H1 (cell line): ENCODE data around the gene NTN5. TPM values are rescaled to one million over a fixed set of nuclear protein-coding genes. Genes with fewer than 3 reads are reported as not detected.

Experiments used
- CTCF ChIA-PET: fragments of 300-600 bp; sonication (Branson Sonifier 250); formaldehyde crosslinking; loops from one replicate; lab custom pipeline; 2021; ENCODE audit not compliant: partially characterized antibody; lab: Charles Lee
- POLR2A ChIA-PET: fragments of 300-600 bp; sonication (Branson Sonifier 250); formaldehyde crosslinking; loops from one replicate; lab custom pipeline; 2021; ENCODE audit warnings: inconsistent platforms; ENCODE audit not compliant: partially characterized antibody; lab: Charles Lee
- DNase-seq, 2 experiments: peaks; one replicate each; pipeline versions ENCODE4 v3.0.0 to v3.0.0-alpha.2; 2010 to 2022; ENCODE audit warnings: low spot score in 2 of 2, low read depth in 1 of 2, mixed read lengths in 1 of 2
- FAIRE-seq: peaks from 2 replicates; lab custom pipeline; 2011; peaks lifted over from hg19 to GRCh38; lab: Jason Lieb, UNC
- H2AFZ ChIP-seq: 2 replicates; pipeline ENCODE4 v1.8.1; 2012; ENCODE audit warnings: low read length, inconsistent platforms
- H2AK5ac ChIP-seq: 2 replicates; pipeline ENCODE4 v1.6.1; 2013; ENCODE audit warnings: low read depth, low read length
- H2BK120ac ChIP-seq: replicated peaks from 2 replicates; pipeline ENCODE3; 2013; ENCODE audit warnings: low read depth, low read length, inconsistent platforms
- H2BK12ac ChIP-seq: 2 replicates; pipeline ENCODE4 v1.6.1; 2013; ENCODE audit warnings: low read depth, low read length
- H2BK15ac ChIP-seq: 2 replicates; pipeline ENCODE4 v1.6.1; 2013; ENCODE audit warnings: low read length
- H2BK20ac ChIP-seq: 2 replicates; pipeline ENCODE4 v1.6.1; 2013; ENCODE audit warnings: low read length
- H2BK5ac ChIP-seq: 2 replicates; pipeline ENCODE4 v1.6.1; 2013; ENCODE audit warnings: low read depth, low read length
- H3K14ac ChIP-seq: 2 replicates; pipeline ENCODE4 v1.6.1; 2013; ENCODE audit warnings: inconsistent platforms; ENCODE audit not compliant: insufficient read length
- H3K18ac ChIP-seq: 2 replicates; pipeline ENCODE4 v1.6.1; 2013; ENCODE audit warnings: low read length; ENCODE audit errors: extremely low read depth
- H3K23ac ChIP-seq: 2 replicates; pipeline ENCODE4 v1.6.1; 2013; ENCODE audit warnings: inconsistent platforms; ENCODE audit not compliant: insufficient read length
- H3K23me2 ChIP-seq: 2 replicates; pipeline ENCODE4 v1.6.1; 2013; ENCODE audit warnings: low read depth, low read length
- H3K27ac ChIP-seq: 2 replicates; pipeline ENCODE4 v1.6.1; 2011; ENCODE audit warnings: low read depth, low read length, inconsistent platforms
- H3K27me3 ChIP-seq, 4 experiments: replicated peaks in 1 of 4; 1 replicate in 1 of 4; 2 replicates in 3 of 4; pipeline versions ENCODE4 v1.6.1 to v1.8.1; 2011 to 2013; ENCODE audit warnings: low read length in 3 of 4, mild to moderate bottlenecking in 3 of 4, inconsistent platforms in 2 of 4, mixed read lengths in 2 of 4, moderate library complexity in 1 of 4; ENCODE audit not compliant: control insufficient read depth in 3 of 4, insufficient read depth in 3 of 4; ENCODE audit errors: extremely low read depth in 1 of 4
- H3K36me3 ChIP-seq, 4 experiments: 2 replicates each; pipeline versions ENCODE4 v1.6.1 to v1.8.1; 2011 to 2013; ENCODE audit warnings: mild to moderate bottlenecking in 4 of 4, low read length in 3 of 4, moderate library complexity in 2 of 4, control low read depth in 1 of 4, inconsistent platforms in 1 of 4; ENCODE audit not compliant: insufficient read depth in 4 of 4, control insufficient read depth in 2 of 4
- H3K4ac ChIP-seq: replicated peaks from 2 replicates; pipeline ENCODE3; 2013; ENCODE audit warnings: low read length, low read depth, mixed read lengths, inconsistent platforms; ENCODE audit not compliant: insufficient read length
- H3K4me1 ChIP-seq, 4 experiments: replicated peaks in 1 of 4; 1 replicate in 1 of 4; 2 replicates in 3 of 4; pipeline versions ENCODE4 v1.6.1 to v1.8.1; 2011 to 2013; ENCODE audit warnings: low read length in 3 of 4, inconsistent platforms in 2 of 4, mixed read lengths in 1 of 4; ENCODE audit not compliant: insufficient read depth in 4 of 4, control insufficient read depth in 3 of 4
- H3K4me2 ChIP-seq, 2 experiments: 2 replicates each; pipeline versions ENCODE4 v1.6.1 to v1.8.1; 2011 to 2013; ENCODE audit warnings: low read depth in 2 of 2, low read length in 2 of 2, control low read depth in 1 of 2, inconsistent platforms in 1 of 2, mild to moderate bottlenecking in 1 of 2; ENCODE audit not compliant: insufficient read depth in 1 of 2
- H3K4me3 ChIP-seq, 4 experiments: fragments of 200-600, 300-600 bp in 1 of 4; sonication (generic), shearing (Covaris generic), sonication (Bioruptor Twin) in 1 of 4; 2 replicates each; pipeline versions ENCODE4 v1.5.1 to v1.8.1; 2011 to 2016; ENCODE audit warnings: low read length in 4 of 4, low read depth in 3 of 4, control low read depth in 2 of 4, inconsistent platforms in 2 of 4, mild to moderate bottlenecking in 2 of 4, mixed read lengths in 1 of 4, moderate library complexity in 1 of 4; ENCODE audit not compliant: insufficient read depth in 2 of 4; ENCODE audit errors: extremely low read depth in 1 of 4
- H3K56ac ChIP-seq: replicated peaks from 2 replicates; pipeline ENCODE3; 2013; ENCODE audit warnings: low read depth, mild to moderate bottlenecking, mixed read lengths, low read length, inconsistent platforms; ENCODE audit not compliant: insufficient read length
- H3K79me1 ChIP-seq: 2 replicates; pipeline ENCODE4 v1.6.1; 2013; ENCODE audit warnings: low read depth, low read length, control low read depth
- H3K79me2 ChIP-seq, 2 experiments: 2 replicates each; pipeline versions ENCODE4 v1.6.1 to v1.8.1; 2012 to 2013; ENCODE audit warnings: low read length in 2 of 2, mild to moderate bottlenecking in 2 of 2, inconsistent platforms in 1 of 2; ENCODE audit not compliant: insufficient read depth in 2 of 2, control insufficient read depth in 1 of 2
- H3K9ac ChIP-seq, 4 experiments: replicated peaks in 1 of 4; 1 replicate in 1 of 4; 2 replicates in 3 of 4; pipeline versions ENCODE4 v1.6.1 to v1.8.1; 2011 to 2013; ENCODE audit warnings: low read depth in 3 of 4, low read length in 3 of 4, control low read depth in 2 of 4, mild to moderate bottlenecking in 2 of 4, moderate library complexity in 2 of 4, inconsistent platforms in 1 of 4; ENCODE audit errors: extremely low read depth in 1 of 4
- H3K9me3 ChIP-seq, 2 experiments: 2 replicates each; pipeline versions ENCODE4 v1.6.1 to v1.8.1; 2012 to 2013; ENCODE audit warnings: mild to moderate bottlenecking in 2 of 2, moderate library complexity in 2 of 2, control low read depth in 1 of 2, inconsistent platforms in 1 of 2, low read depth in 1 of 2, low read length in 1 of 2, mixed read lengths in 1 of 2; ENCODE audit not compliant: insufficient read depth in 2 of 2
- H4K20me1 ChIP-seq, 2 experiments: replicated peaks in 1 of 2; 2 replicates each; pipeline versions ENCODE3 to v1.8.1; 2011 to 2013; ENCODE audit warnings: inconsistent platforms in 2 of 2, low read length in 2 of 2, mild to moderate bottlenecking in 1 of 2; ENCODE audit not compliant: insufficient read depth in 2 of 2, control insufficient read depth in 1 of 2
- H4K5ac ChIP-seq: 2 replicates; pipeline ENCODE4 v1.6.1; 2013; ENCODE audit warnings: low read length, low read depth, mixed read lengths, inconsistent platforms; ENCODE audit not compliant: insufficient read length
- H4K8ac ChIP-seq: 2 replicates; pipeline ENCODE4 v1.8.0; 2013; ENCODE audit warnings: mild to moderate bottlenecking, moderate library complexity, low read length, inconsistent platforms; ENCODE audit not compliant: insufficient read depth; ENCODE audit errors: extremely low read depth
- H4K91ac ChIP-seq: replicated peaks from 2 replicates; pipeline ENCODE3; 2013; ENCODE audit warnings: low read length, mixed read lengths, inconsistent platforms; ENCODE audit not compliant: insufficient read length
- BACH1 ChIP-seq: IDR thresholded peaks from 2 replicates; pipeline ENCODE4 v1.6.1; 2012; ENCODE audit warnings: low read length, improper control_type of control experiment
- BRCA1 ChIP-seq: IDR thresholded peaks from 2 replicates; pipeline ENCODE4 v1.6.1; 2012; ENCODE audit warnings: low read depth, low read length, improper control_type of control experiment
- CTBP2 ChIP-seq: IDR thresholded peaks from 2 replicates; pipeline ENCODE4 v1.7.0; 2011; ENCODE audit warnings: borderline replicate concordance, mild to moderate bottlenecking, moderate library complexity, mixed read lengths, low read length; ENCODE audit not compliant: insufficient read depth, insufficient read length
- E2F6 ChIP-seq: IDR thresholded peaks from 2 replicates; pipeline ENCODE4 v1.6.1; 2012; ENCODE audit warnings: inconsistent platforms
- EGR1 ChIP-seq: IDR thresholded peaks from 2 replicates; pipeline ENCODE4 v1.6.1; 2011; ENCODE audit warnings: low read depth, low read length, borderline replicate concordance
- EP300 ChIP-seq, 2 experiments: IDR thresholded peaks; 1 replicate in 1 of 2; 2 replicates in 1 of 2; pipeline ENCODE4 v1.6.1; 2011 to 2012; ENCODE audit warnings: low read depth in 2 of 2, low read length in 2 of 2, mild to moderate bottlenecking in 2 of 2, borderline replicate concordance in 1 of 2, inconsistent platforms in 1 of 2, moderate library complexity in 1 of 2
- EZH2 ChIP-seq: fragments of 200-600 bp; sonication (generic); IDR thresholded peaks from 2 replicates; pipeline ENCODE4 v1.7.1; 2012; ENCODE audit warnings: low read depth, mild to moderate bottlenecking, moderate library complexity, low read length, inconsistent platforms; ENCODE audit not compliant: severe bottlenecking
- HDAC6 ChIP-seq: IDR thresholded peaks from one replicate; pipeline ENCODE4 v1.7.1; 2012; ENCODE audit warnings: low read depth, mild to moderate bottlenecking, inconsistent platforms, low read length, moderate library complexity
- MAFK ChIP-seq: IDR thresholded peaks from 2 replicates; pipeline ENCODE4 v1.6.1; 2012; ENCODE audit warnings: low read depth, mild to moderate bottlenecking, improper control_type of control experiment, low read length
- PHF8 ChIP-seq: fragments of 200-600 bp; sonication (generic); conservative IDR thresholded peaks from 2 replicates; pipeline ENCODE4 v1.7.1; 2012; ENCODE audit warnings: low read depth, mild to moderate bottlenecking, inconsistent platforms, low read length, moderate library complexity
- RFX5 ChIP-seq: IDR thresholded peaks from 2 replicates; pipeline ENCODE4 v1.6.1; 2011; ENCODE audit warnings: low read depth, low read length, improper control_type of control experiment, borderline replicate concordance
- SRF ChIP-seq: IDR thresholded peaks from 2 replicates; pipeline ENCODE4 v1.6.1; 2011; ENCODE audit warnings: mild to moderate bottlenecking, low read depth, low read length, moderate library complexity
- TCF12 ChIP-seq: IDR thresholded peaks from 2 replicates; pipeline ENCODE4 v1.6.1; 2011; ENCODE audit warnings: low read depth, mild to moderate bottlenecking, low read length
- WGBS, 2 experiments: shearing (Covaris generic) in 1 of 2; methylation state at CpG; one replicate each; pipeline versions ENCODE4 v1.1.6 to v1.1.7; 2013 to 2015; ENCODE audit warnings: low lambda C conversion rate in 2 of 2, mixed read lengths in 2 of 2, inconsistent platforms in 1 of 2, low coverage in 1 of 2, missing lambda C conversion rate in 1 of 2; ENCODE audit not compliant: insufficient replicate concordance in 2 of 2, insufficient coverage in 1 of 2, insufficient read length in 1 of 2; ENCODE audit errors: extremely low coverage in 1 of 2, missing lambda C conversion rate in 1 of 2; 5-methylcytosine and 5-hydroxymethylcytosine counted together
- polyA plus RNA-seq, 7 experiments: library from polyadenylated mRNA; depleted of rRNA in 3 of 7; stranded (reverse) in 5 of 7; unstranded in 2 of 7; fragments of >200 nt in 5 of 7; fragments of 200-250 nt in 2 of 7; gene quantifications; 1 replicate in 5 of 7; 2 replicates in 1 of 7; 4 replicates in 1 of 7; pipeline versions ENCODE4 v1.2.1 to v1.2.3, GENCODE V29; 2011 to 2013; ENCODE audit warnings: missing spikeins in 2 of 7, mixed read lengths in 2 of 7
- total RNA-seq: library from RNA; stranded (reverse); fragmentation: NEBNext Ultra II Directional; extraction: Animal tissue kit (Norgen Biotek cat#: 25700); gene quantifications from 2 replicates; pipeline ENCODE4 v1.2.1, GENCODE V29; 2021

Gene NTN5
- total and polyA plus RNA-seq, 2 of the 8 experiments (the other 6 are each of a cell fraction or from before 2014, with no cell fraction given) = 0.47 to 0.85 TPM

DNA sequence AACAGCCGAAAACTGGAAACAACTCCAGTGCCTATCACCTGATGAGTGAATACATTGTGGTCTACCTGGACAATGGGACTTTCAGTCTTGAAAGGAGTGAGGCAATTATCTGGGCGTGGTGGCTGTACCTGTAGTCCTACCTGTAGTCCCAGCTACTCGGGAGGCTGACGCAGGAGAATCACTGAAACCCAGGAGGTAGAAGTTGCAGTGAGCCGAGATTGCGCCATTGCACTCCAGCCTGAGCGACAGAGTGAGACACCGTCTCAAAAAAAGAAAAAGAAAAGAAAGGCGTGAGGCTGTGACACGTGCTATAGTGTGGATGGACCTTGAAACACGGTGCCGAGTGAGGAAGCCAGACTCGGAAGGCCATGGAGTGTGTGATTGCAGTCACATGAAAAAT is 4.1 kb upstream of the NTN5 start:
- H2BK15ac ChIP-seq = no peak overlapping the region
- H2BK120ac ChIP-seq = no peak overlapping the region
- H2BK12ac ChIP-seq = no peak overlapping the region
- no peak overlapping the region for H4K5ac ChIP-seq
- H3K14ac ChIP-seq = no peak overlapping the region
- H3K4me1 ChIP-seq = peaks cover 2 to 23% (median 19%) of the 10 kb centered on the region in 4 experiments
- DNase-seq (no peak), FAIRE-seq (no peak)
- no peak overlapping the region for H3K23ac ChIP-seq
- H3K27me3 ChIP-seq = peaks cover 0 to 5% (median 3%) of the 10 kb centered on the region in 4 experiments; a peak in 2 of 7 replicates
- H3K9me3 ChIP-seq = no peaks in the 10 kb centered on the region
- H4K8ac ChIP-seq = no peak overlapping the region
- no peak overlapping the region for H3K4me3 ChIP-seq
- ChIA-PET POLR2A (interaction anchor here (0.6 to 2.6 kb wide), 3 partner anchors 10 to 37 kb away, joined by 3 to 12 read pairs (median 7); partner anchors contain the start of gene FUT2), CTCF (interaction anchor here (0.6 to 5.8 kb wide), 12 partner anchors 12 to 838 kb away, joined by 3 to 59 read pairs (median 16); partner anchors contain the start of genes CA11 and FUT2)
- no peak overlapping the region for H3K18ac ChIP-seq
- no peaks in the 10 kb centered on the region for H3K36me3 ChIP-seq
- H4K91ac ChIP-seq = no peak overlapping the region
- 84% methylated on average over 13 of the region's 13 CpGs; no CpG with 5 or more reads in 1 of the 2 experiments for WGBS, 2 experiments
- H2BK5ac ChIP-seq = no peak overlapping the region
- H3K23me2 ChIP-seq = peaks cover 12% of the 10 kb centered on the region; the same call in 1 of the 2 replicates
- H3K9ac ChIP-seq = no peak overlapping the region
- no peak overlapping the region for H2AK5ac ChIP-seq
- no peak overlapping the region for H3K4me2 ChIP-seq
- H3K4ac ChIP-seq = no peak overlapping the region
- no peaks in the 10 kb centered on the region for H3K79me1 ChIP-seq
- H3K79me2 ChIP-seq = no peaks in the 10 kb centered on the region
- H4K20me1 ChIP-seq = no peaks in the 10 kb centered on the region
- no peak overlapping the region for H3K56ac ChIP-seq
- no peak overlapping the region for H3K27ac ChIP-seq
- H2AFZ ChIP-seq = no peak overlapping the region
- H2BK20ac ChIP-seq = no peak overlapping the region
- TF ChIP-seq BACH1 (no peak), SRF (no peak), CTBP2 (no peak), EGR1 (no peak), PHF8 (no peak), TCF12 (no peak), BRCA1 (no peak), EP300 (IDR thresholded peaks at IDR 0.05; ENCODE audit: borderline replicate concordance in 1 of 2, low read depth in 2 of 2, low read length in 2 of 2) (no peak), MAFK (no peak), EZH2 (no peak), RFX5 (no peak), HDAC6 (no peak), E2F6 (no peak)
